Activated CD4-positive, CD25-positive, alpha-beta regulatory T cell (primary cell): Measurements from ENCODE around the gene ASPSCR1.

Source experiments
- DNase-seq, 4 experiments: peaks; one replicate each; lab custom pipeline; 2025; lab: John Stamatoyannopoulos, UW

ASPSCR1 gene

GRCh38 chr17:81977211-81977808 is at the start of gene ASPSCR1:
Gene ASPSCR1 (plus strand): TSS chr17:81977629. CDS start chr17:81977647, 18 bp downstream.
- DNase-seq: peak; percentile 85 to 92 (median 88)

GRCh38 chr17:81927653-81928543 is 49.5 kb upstream of the ASPSCR1 start, which contains the start of gene MAFG:
Gene MAFG (minus strand): TSS chr17:81927735. CDS start chr17:81923185, 4,550 bp downstream.
- peak; percentile 75 to 80 (median 77) for DNase-seq

- DNase-seq: no peak
Observed at GRCh38 chr17:81928544-81929252, 48.7 kb upstream of the ASPSCR1 start.

- DNase-seq: no peak
Observed at GRCh38 chr17:81929253-81930141, 47.9 kb upstream of the ASPSCR1 start.

- DNase-seq: no peak
Observed at GRCh38 chr17:81930142-81931125, 47.0 kb upstream of the ASPSCR1 start.

- DNase-seq: no peak
Observed at GRCh38 chr17:81931189-81931556, 46.3 kb upstream of the ASPSCR1 start.

GRCh38 chr17:81931557-81932332 is 45.7 kb upstream of the ASPSCR1 start:
- no peak for DNase-seq

GRCh38 chr17:81932333-81932983 is 45.0 kb upstream of the ASPSCR1 start:
- DNase-seq: no peak

- no peak for DNase-seq
Observed at GRCh38 chr17:81933178-81933699, 44.2 kb upstream of the ASPSCR1 start.

GRCh38 chr17:81934098-81934757 is 43.2 kb upstream of the ASPSCR1 start:
- no peak for DNase-seq

- no peak for DNase-seq
Observed at GRCh38 chr17:81934850-81935708, 42.4 kb upstream of the ASPSCR1 start.

GRCh38 chr17:81935709-81936084 is 41.7 kb upstream of the ASPSCR1 start:
- no peak for DNase-seq

- DNase-seq: no peak
Observed at GRCh38 chr17:81939218-81939617, 38.2 kb upstream of the ASPSCR1 start.

- DNase-seq: no peak
Observed at GRCh38 chr17:81939881-81940385, 37.5 kb upstream of the ASPSCR1 start.

- no peak for DNase-seq
Observed at GRCh38 chr17:81940538-81941483, 36.6 kb upstream of the ASPSCR1 start.
